ENCODE measurements around the gene ATRAID. TPM values are rescaled to one million over a fixed set of nuclear protein-coding genes. Genes with fewer than 3 reads are reported as not detected.
A peak's percentile ranks its signal among the peaks of the same experiment; 100 is the strongest.

The ATRAID gene
- total RNA-seq, 6 experiments from 2014 or later, result 30.7 to 65.8 (median 35.9) TPM

GRCh38 chr2:27184115-27184514 lies 27.7 kb upstream of the ATRAID start:
- WGBS (ENCODE audit: insufficient coverage, low coverage, low lambda C conversion rate, missing lambda C conversion rate), result 37% methylated on average over 4 of the region's 4 CpGs
- no peaks in the 10 kb centered on the region for H3K9me3 ChIP-seq
- peaks cover 0 to 59% (median 27%) of the 10 kb centered on the region in 4 donors for H3K4me1 ChIP-seq
- intact Hi-C loops (cut with DNase I), result no loop called here
- H3K27me3 ChIP-seq, result no peaks in the 10 kb centered on the region
- DNase-seq (peak; percentile 39 to 86 (median 73)), ATAC-seq (peak; percentile 26 to 55 (median 48))
- no peak overlapping the region for H3K4me3 ChIP-seq
- H3K36me3 ChIP-seq, result no peaks in the 10 kb centered on the region
- H3K27ac ChIP-seq, result peak overlapping the region; percentile 80 to 96 (median 91)
- no peak for TF ChIP-seq POLR2A (IDR thresholded peaks at IDR 0.05)
- no peak for TF ChIP-seq CTCF (IDR thresholded peaks at IDR 0.05)

GRCh38 chr2:27185331-27186026 lies 26.4 kb upstream of the ATRAID start:
- H3K9me3 ChIP-seq, result no peaks in the 10 kb centered on the region
- WGBS (ENCODE audit: insufficient coverage, low coverage, low lambda C conversion rate, missing lambda C conversion rate), result 6% methylated on average over 6 of the region's 6 CpGs
- no peaks in the 10 kb centered on the region for H3K27me3 ChIP-seq
- peaks cover 0 to 47% (median 21%) of the 10 kb centered on the region in 4 donors for H3K4me1 ChIP-seq
- DNase-seq (peak; percentile 58 to 86 (median 77)), ATAC-seq (peak; percentile 79 to 91 (median 87))
- TF ChIP-seq POLR2A (IDR thresholded peaks at IDR 0.05), result peak; percentile 65
- TF ChIP-seq CTCF (IDR thresholded peaks at IDR 0.05), result no peak
- H3K27ac ChIP-seq, result peak overlapping the region; percentile 80 to 96 (median 91)
- intact Hi-C loops (cut with DNase I), result no loop called here
- H3K36me3 ChIP-seq, result no peaks in the 10 kb centered on the region
- no peak overlapping the region for H3K4me3 ChIP-seq

GRCh38 chr2:27186613-27187345 lies 25.1 kb upstream of the ATRAID start:
- 66% methylated on average over 6 of the region's 6 CpGs for WGBS (ENCODE audit: insufficient coverage, low coverage, low lambda C conversion rate, missing lambda C conversion rate)
- TF ChIP-seq POLR2A (IDR thresholded peaks at IDR 0.05) (no peak), CTCF (IDR thresholded peaks at IDR 0.05) (no peak)
- Histone ChIP-seq H3K27ac (peak overlapping the region; percentile 80 to 96 (median 91)), H3K27me3 (no peaks in the 10 kb centered on the region), H3K4me1 (peaks cover 0 to 44% (median 17%) of the 10 kb centered on the region in 4 donors), H3K9me3 (no peaks in the 10 kb centered on the region), H3K36me3 (no peaks in the 10 kb centered on the region), H3K4me3 (no peak overlapping the region)
- ATAC-seq (no peak), DNase-seq (peak in 1 of 3 donors; percentile 35)
- intact Hi-C loops (cut with DNase I), result no loop called here

GRCh38 chr2:27189989-27190388 lies 21.9 kb upstream of the ATRAID start:
- DNase-seq (no peak), ATAC-seq (no peak)
- no peaks in the 10 kb centered on the region for H3K27me3 ChIP-seq
- no peaks in the 10 kb centered on the region for H3K36me3 ChIP-seq
- WGBS (ENCODE audit: insufficient coverage, low coverage, low lambda C conversion rate, missing lambda C conversion rate), result 96% methylated on average over 7 of the region's 8 CpGs
- no peak overlapping the region for H3K4me3 ChIP-seq
- H3K9me3 ChIP-seq, result no peaks in the 10 kb centered on the region
- H3K27ac ChIP-seq, result no peak overlapping the region
- no peak for TF ChIP-seq POLR2A (IDR thresholded peaks at IDR 0.05)
- no peak for TF ChIP-seq CTCF (IDR thresholded peaks at IDR 0.05)
- peaks cover 0 to 28% (median 13%) of the 10 kb centered on the region in 4 donors for H3K4me1 ChIP-seq
- intact Hi-C loops (cut with DNase I), result loop anchor here in 1 of 2 donors (10.0 kb wide), 1 partner anchor 95 kb away; no protein-coding TSS in a partner anchor
